HG03060 (cell line): ENCODE measurements around the gene NHERF2.

Experiments
- ATAC-seq: cut with Tn5 transposase; IDR thresholded peaks from one replicate; pipeline ENCODE4 v1.9.1; 2021; ENCODE audit warnings: low read depth, moderate number of reproducible peaks; ENCODE audit not compliant: unreplicated experiment

The NHERF2 gene

DNA sequence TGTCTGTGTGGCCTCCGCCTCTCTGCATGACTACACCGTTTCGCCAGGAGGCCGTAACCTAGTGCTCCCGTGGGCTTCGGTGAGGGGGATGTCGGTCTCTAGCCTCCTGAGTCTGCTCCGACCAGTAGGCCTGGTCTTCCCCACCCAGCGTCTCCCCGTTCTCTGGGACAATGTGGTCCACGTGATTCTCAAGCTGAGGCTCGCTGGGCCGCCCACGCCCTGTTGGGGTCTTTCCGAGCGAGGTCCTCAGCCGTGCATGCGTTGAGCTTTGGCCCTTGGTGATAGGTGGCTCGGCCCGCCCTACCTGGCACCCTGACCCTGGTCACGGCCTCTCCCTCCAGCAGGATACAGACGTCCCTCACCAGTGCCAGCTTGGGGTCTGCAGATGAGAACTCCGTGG is 52.0 kb downstream of the NHERF2 start:
- no peak for ATAC-seq

DNA sequence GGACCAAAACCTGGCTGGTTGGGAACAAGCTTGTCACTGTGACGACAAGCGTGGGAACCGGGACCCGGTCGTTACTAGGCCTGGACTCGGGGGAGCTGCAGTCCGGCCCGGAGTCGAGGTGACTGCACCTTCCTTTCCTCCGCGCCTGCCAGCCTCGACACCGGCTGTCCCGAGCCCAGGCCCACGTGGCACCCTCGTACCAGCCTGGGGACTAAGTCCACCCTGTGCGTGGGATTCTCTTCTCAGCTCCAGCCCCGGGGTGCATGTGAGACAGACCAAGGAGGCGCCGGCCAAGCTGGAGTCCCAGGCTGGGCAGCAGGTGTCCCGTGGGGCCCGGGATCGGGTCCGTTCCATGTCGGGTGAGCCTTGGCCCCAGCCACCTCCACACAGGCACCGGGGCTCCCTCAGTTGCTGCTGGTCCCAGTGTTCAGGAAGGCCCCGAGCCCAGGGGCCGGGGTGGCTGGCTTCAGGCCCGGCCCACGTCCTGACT is 52.7 kb downstream of the NHERF2 start:
- ATAC-seq, result no peak

DNA sequence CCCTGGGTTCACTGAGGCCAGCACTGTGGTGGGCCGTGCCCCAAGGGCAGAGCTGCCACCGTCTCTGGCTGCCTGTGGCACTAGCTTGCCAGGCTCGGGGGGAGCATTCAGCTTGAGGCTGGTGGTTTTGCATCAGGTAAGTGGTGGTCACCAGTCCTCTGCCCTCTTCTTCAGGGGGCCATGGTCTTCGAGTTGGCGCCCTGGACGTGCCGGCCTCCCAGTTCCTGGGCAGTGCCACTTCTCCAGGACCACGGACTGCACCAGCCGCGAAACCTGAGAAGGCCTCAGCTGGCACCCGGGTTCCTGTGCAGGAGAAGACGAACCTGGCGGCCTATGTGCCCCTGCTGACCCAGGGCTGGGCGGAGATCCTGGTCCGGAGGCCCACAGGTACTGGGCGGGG is 53.3 kb downstream of the NHERF2 start:
- no peak for ATAC-seq

DNA sequence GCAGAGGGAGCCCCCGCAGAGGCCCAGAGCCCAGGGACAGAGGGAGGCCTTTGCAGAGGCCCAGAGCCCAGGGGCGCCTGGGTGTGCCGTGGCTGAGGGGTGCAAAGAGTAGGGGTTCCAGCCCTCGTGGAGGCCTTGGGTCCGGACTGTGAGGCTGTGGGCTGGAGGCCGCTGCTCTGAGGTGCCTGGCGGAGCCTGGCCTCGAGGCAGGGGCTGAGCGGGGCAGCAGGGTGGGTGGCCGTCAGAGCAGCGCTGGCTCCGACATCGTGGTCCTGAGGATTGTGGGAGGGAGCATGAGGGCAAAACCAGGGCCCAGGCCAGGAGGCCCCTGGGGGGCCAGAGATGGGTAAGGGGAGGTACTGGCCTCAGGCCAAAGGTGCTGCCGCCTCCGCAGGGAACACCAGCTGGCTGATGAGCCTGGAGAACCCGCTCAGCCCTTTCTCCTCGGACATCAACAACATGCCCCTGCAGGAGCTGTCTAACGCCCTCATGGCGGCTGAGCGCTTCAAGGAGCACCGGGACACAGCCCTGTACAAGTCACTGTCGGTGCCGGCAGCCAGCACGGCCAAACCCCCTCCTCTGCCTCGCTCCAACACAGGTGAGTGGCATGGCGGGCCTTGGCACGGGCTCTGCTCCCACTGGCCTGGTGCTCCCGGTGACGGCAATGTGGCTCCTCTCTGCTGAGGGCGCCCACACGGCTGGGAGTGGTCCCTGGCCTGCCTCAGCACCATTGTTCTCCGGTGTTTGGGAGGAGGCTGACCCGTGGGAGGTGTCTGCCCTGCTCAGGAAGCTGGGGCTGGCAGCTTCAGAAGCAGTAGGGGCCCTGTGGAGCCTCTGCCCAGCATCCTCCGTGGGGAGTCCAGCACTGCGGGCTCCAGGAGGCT is 54.7 kb downstream of the NHERF2 start:
- no peak for ATAC-seq

DNA sequence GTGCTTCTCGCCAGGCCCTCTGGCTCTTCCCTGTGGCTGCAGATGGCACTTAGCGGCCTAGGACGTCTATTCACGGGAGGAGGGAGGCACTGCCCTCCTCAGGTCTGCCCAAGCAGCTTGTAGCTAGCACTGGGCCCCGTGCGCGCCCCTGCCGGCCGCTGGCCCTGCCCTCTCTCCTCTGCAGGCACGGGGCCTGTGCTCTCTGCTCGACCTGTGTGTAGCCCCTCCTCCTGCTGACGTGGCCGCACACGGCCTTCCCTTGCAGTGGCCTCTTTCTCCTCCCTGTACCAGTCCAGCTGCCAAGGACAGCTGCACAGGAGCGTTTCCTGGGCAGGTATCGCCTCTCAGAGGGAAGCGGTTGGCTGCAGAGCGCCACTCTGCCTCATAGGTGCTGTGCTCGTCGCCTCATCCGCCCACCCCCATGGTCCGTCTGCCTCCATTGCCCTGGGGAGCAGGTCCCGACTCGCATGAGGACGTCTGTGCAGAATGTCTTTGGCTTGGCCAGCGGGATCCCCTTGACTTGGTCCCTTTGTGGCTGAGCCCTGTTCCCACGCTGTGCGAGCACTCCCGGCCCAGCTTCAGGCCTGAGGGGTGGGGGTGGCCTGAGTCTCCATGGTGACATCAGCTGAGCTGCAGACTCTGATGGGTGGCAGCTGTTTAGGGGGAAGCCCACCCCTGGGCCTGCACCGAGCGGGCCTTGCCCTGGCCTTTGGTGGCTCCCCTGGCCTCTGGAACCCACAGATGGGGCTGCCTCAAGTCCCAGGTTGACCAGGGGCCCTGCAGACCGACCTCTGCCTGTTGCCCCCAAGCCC is 55.7 kb downstream of the NHERF2 start:
- ATAC-seq, result no peak

DNA sequence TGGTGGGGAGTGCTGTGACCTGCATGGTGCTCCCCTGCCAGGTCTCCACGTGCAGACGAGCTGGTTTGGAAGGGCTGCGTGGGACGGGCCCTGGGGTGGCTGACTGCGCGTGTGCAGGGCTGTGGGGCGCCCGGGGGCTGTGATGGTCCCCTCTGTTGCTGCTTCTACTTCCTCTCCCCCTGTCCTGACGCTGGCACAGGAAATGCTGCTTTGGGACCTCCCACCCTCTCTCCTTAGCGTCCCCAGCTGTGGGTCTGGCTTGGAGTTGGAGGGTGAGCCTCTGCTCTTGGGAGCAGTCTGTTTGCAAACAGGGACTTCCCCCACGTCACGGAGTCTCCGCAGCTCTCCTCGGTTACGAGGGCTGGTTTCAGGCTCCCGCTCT is 56.3 kb downstream of the NHERF2 start:
- ATAC-seq, result no peak

DNA sequence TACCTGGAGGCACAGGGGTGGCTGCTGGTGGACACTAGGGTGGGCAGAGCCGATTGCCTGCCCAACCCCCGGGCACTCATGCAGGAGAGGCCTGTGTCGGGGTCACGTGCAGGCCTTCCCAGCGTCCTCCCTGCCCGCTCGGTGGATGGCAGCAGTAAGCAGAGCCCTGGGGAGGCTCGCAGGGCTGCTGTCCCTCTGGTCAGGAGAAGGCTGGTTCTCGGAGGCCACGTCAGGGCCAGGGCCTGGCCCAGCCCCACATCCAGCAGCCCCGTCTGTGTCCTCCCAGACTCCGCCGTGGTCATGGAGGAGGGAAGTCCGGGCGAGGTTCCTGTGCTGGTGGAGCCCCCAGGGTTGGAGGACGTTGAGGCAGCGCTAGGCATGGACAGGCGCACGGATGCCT is 56.7 kb downstream of the NHERF2 start:
- no peak for ATAC-seq

DNA sequence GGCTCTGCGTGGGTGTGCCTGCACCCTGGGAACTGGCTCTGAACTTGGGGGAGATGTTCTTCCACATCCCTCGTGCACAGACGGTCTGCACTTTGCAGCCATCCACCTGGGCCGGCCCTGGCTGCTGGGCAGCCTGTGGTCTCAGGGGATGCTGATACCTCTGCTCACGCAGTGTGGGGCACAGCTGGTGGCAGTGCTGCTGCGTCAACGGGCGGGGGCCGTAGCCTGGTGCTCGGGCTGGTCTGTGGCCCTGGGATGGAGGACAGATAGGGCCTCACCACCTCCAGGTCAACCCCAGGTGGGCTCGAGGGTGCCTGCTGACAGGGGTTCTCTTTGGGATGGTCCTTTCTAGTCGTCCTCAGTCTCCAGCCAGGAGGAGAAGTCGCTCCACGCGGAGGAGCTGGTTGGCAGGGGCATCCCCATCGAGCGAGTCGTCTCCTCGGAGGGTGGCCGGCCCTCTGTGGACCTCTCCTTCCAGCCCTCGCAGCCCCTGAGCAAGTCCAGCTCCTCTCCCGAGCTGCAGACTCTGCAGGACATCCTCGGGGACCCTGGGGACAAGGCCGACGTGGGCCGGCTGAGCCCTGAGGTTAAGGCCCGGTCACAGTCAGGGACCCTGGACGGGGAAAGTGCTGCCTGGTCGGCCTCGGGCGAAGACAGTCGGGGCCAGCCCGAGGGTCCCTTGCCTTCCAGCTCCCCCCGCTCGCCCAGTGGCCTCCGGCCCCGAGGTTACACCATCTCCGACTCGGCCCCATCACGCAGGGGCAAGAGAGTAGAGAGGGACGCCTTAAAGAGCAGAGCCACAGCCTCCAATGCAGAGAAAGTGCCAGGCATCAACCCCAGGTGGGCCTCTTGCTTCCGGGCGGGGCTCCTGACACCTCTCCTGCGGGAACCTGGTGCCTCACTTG is 57.4 kb downstream of the NHERF2 start:
- no peak for ATAC-seq

DNA sequence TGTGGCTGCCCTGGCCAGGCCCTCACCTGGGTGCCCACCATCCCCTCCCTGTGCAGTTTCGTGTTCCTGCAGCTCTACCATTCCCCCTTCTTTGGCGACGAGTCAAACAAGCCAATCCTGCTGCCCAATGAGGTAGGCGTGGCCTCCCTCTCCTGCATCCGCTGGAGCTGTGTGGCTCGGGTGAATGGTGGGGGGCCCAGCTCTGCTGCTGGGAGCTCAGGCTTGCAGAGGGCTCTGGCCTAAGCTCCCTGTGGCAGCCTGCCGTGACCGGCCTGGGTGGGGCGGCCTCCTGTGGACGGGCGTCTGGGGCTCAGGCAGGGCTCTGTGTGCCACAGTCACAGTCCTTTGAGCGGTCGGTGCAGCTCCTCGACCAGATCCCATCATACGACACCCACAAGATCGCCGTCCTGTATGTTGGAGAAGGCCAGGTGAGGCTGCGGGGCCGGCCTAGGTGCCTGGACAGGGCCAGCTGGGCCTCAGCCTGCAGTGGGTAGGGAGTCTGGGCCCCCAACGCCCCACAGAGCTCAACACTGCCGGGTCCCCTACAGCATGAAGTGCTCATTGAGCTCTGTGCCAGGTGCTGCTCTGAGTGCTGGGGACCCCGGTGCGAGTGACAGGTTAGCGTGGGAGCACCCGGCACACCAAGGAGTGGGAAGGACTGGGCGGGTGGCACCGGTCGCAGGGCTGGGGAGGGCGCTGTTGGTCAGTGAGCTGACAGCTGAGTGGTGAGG is 58.4 kb downstream of the NHERF2 start:
- no peak for ATAC-seq

DNA sequence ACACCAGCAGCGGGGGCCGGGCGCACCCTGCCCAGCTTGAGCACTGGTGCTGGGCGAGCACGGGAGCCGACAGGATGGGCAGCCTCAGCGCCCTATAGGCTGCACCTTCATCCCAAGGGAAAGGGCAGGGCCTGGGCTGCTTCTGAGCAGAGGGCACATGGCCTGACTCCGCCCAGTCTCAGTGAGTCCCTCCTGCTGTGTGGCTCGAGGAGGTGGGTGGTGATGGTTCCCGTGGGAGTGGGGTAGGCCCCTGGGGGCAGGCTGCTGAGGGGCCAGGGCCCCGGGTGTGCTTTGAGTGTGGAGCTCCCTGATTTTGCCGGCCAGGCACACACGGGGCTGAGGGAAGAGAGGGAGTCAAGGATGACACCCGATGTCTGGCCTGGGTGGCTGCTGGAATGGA is 59.0 kb downstream of the NHERF2 start:
- no peak for ATAC-seq

DNA sequence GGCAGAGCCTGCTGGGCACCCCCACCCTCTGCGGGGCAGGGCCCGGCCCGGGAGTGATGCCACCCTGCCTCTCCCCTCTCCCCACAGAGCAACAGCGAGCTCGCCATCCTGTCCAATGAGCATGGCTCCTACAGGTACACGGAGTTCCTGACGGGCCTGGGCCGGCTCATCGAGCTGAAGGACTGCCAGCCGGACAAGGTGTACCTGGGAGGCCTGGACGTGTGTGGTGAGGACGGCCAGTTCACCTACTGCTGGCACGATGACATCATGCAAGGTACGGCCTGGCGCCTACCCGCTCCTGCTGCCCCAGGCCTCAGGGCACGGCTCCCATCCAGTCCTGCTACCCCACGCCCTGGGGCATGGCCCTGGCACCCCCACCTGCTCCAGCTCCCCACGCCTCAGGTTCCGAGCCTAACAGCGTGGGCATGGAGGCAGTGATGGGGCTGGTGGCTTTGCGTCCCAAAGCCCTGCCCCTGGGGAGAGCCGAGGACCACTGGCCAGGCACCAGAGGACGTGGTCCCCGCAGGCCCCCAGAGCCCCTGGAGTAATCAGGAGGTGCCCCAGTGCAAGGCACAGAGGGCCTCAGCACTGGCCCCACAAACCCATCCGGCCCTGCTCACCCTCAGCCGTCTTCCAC is 59.5 kb downstream of the NHERF2 start:
- no peak for ATAC-seq

DNA sequence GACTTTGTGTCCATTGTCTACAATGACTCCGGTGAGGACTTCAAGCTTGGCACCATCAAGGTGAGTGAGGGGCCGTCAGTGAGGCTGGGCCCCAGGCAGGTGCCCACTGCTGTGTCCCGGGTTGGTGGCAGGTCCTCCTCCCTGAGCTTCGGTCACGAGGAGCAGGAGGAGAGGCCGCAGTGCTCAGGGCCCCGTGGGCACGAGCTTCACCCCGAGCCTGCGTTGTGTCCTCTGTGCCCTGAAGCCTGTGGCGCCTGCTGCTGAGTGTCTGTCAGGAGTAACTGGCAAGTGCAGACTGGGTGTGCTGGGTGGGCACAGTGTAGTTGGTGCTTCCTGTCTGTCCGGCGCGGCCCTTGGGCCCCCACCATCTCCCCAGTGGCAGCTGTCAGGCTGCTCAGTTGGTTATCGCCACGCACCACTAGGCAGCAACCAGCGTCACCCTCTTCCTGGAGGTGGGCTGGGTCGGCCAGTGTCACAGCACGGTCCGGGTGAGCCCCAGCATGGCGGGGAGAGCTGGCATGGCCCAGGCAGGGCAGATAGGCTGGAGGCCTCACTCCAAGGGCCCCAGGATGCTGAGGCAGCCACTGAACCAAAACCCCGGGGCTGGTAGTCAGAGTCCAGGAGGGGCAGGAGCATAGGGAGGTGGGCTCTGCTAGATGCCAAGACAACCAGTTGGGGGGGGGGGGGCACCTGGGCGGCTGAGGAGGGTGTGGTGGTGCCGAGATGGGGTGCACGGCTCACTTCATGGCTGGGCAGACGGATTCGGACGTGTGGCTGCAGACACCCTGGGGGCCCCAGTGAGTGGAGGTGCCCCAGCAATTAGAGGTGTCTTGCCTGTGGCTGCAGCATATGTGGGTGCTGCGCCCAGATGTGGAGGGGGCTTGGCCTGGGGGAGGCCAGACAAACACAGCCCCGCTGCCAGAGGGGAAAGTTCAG is 60.4 kb downstream of the NHERF2 start:
- no peak for ATAC-seq

DNA sequence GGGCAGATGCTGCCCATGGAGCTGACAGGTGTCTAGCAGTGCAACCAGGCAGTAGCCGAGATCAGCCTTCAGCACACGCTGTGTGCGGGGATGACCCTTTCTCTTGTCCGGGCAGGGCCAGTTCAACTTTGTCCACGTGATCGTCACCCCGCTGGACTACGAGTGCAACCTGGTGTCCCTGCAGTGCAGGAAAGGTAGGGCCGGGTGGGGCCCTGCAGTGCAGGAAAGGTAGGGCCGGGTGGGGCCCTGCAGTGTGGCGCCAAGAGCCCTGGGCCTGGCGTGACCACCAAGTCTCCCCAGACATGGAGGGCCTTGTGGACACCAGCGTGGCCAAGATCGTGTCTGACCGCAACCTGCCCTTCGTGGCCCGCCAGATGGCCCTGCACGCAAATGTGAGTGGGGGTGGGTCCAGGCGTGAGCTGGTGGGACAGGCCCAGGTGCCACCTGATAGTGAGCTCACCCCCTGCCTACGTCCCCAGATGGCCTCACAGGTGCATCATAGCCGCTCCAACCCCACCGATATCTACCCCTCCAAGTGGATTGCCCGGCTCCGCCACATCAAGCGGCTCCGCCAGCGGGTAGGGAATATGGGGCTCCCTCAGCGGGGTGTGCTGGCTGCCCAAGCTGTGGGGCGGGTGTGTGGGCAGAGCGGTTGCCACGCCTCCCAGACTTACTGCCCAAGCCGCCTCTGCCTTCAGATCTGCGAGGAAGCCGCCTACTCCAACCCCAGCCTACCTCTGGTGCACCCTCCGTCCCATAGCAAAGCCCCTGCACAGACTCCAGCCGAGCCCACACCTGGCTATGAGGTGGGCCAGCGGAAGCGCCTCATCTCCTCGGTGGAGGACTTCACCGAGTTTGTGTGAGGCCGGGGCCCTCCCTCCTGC is 61.3 kb downstream of the NHERF2 start:
- no peak for ATAC-seq
